ENCODE results near the gene MYLK2. TPM values are rescaled to one million over a fixed set of nuclear protein-coding genes. Genes with fewer than 3 reads are reported as not detected.

Gene MYLK2
- total and polyA plus RNA-seq, 10 of the 15 experiments (the other 5 are each of a cell fraction or from before 2014, with no cell fraction given): 0.04 to 0.67 (median 0.18) TPM; not detected in 1

- TF ChIP-seq STAT1 (conservative IDR thresholded peaks at IDR 0.05): no peak
Measured at GRCh38 chr20:31859266-31859997, 40.3 kb downstream of the MYLK2 start (continued).

DNA sequence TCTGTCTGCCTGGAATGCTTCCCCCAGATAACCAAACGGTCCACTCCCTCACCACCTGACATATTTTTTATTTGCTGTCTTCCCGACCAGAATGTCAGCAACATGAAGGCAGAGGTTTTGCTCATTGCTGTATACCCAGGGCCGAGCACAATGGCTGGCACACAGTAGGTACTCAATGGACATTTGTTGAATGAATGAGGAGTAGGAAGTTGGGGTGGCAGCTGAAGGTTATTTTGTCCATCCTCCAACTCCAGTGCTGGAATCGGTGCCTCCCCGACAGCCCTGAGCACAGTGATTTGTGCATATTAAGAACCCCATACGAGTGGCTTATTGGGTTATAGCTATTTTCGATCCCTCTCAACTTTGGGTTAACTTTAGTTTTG lies 40.8 kb downstream of the MYLK2 start:
- POLR2A ChIA-PET: interaction anchor here (0.7 to 1.4 kb wide), 4 partner anchors 10 to 91 kb away, joined by 3 to 6 read pairs (median 3); partner anchors contain the start of genes DUSP15, PDRG1 and TTLL9
- no peak for TF ChIP-seq FOXK2 (IDR thresholded peaks at IDR 0.05)
- TF ChIP-seq SMC3 (IDR thresholded peaks at IDR 0.05; ENCODE audit: borderline replicate concordance, low read length): no peak
- no peak for TF ChIP-seq SUPT20H (IDR thresholded peaks at IDR 0.05; ENCODE audit: borderline replicate concordance, control insufficient read depth, low read depth, low read length)
- no peak for TF ChIP-seq MLLT1 (IDR thresholded peaks at IDR 0.05)
- TF ChIP-seq HDGF (IDR thresholded peaks at IDR 0.05): no peak
- TF ChIP-seq JUNB (IDR thresholded peaks at IDR 0.05): no peak
- TF ChIP-seq LARP7 (IDR thresholded peaks at IDR 0.05): no peak
- no peak for TF ChIP-seq GATAD2B (conservative IDR thresholded peaks at IDR 0.05; ENCODE audit: low read depth)
- TF ChIP-seq KLF5 (IDR thresholded peaks at IDR 0.05; ENCODE audit: partially characterized antibody): no peak
- no peak for TF ChIP-seq MEF2B (IDR thresholded peaks at IDR 0.05; ENCODE audit: partially characterized antibody, poor library complexity, severe bottlenecking)
- no peak for TF ChIP-seq KAT2A (conservative IDR thresholded peaks at IDR 0.05; ENCODE audit: control insufficient read depth, low read depth, low read length)
- TF ChIP-seq NRF1 (conservative IDR thresholded peaks at IDR 0.05; ENCODE audit: low read depth, low read length): no peak
- no peak for TF ChIP-seq SREBF2 (IDR thresholded peaks at IDR 0.05; ENCODE audit: low read length)
- no peak for TF ChIP-seq WRNIP1 (IDR thresholded peaks at IDR 0.05; ENCODE audit: borderline replicate concordance, low read depth, low read length)
- no peak for TF ChIP-seq ZNF207 (IDR thresholded peaks at IDR 0.05; ENCODE audit: borderline replicate concordance)
- no peak overlapping the region for H2AFZ ChIP-seq (ENCODE audit: control insufficient read depth, low read depth, low read length)
- WGBS (ENCODE audit: insufficient coverage, insufficient replicate concordance, low lambda C conversion rate, missing lambda C conversion rate): 36% methylated on average over 7 of the region's 7 CpGs
- in situ Hi-C loops (cut with MboI) (loop anchor here (5.0 to 10.0 kb wide), 2 partner anchors 92 to 235 kb away; partner anchors contain the start of gene PDRG1), intact Hi-C loops (cut with micrococcal nuclease; ENCODE audit: unreplicated experiment) (no loop called here)
- no peaks in the 10 kb centered on the region for H3K79me2 ChIP-seq (ENCODE audit: control insufficient read depth, insufficient read depth, low read length)
- CTCF ChIA-PET: interaction anchor here (0.6 to 13.1 kb wide), 9 partner anchors 10 to 172 kb away, joined by 3 to 307 read pairs (median 3); partner anchors contain the start of gene PDRG1
- no TSS peak for BruUV-seq (replicated peaks)
- SMC1A ChIA-PET (ENCODE audit: uncharacterized antibody, unreplicated experiment): interaction anchor here (0.6 to 3.0 kb wide), 8 partner anchors 13 to 164 kb away, joined by 3 to 27 read pairs (median 4); partner anchors contain the start of gene PDRG1
- H3K36me3 ChIP-seq (ENCODE audit: control insufficient read depth in 2 of 2, insufficient read depth in 2 of 2, low read length in 1 of 2): no peaks in the 10 kb centered on the region
- no peak overlapping the region for H3K27ac ChIP-seq (ENCODE audit: control insufficient read depth, insufficient read depth)
- ATAC-seq: no peak
- FAIRE-seq: peak; percentile 70
- no peak for DNase-seq (ENCODE audit: low read depth, low spot score)
- H3K4me3 ChIP-seq: no peak overlapping the region
- H3K27me3 ChIP-seq (replicated peaks in 1 of 2; ENCODE audit: control insufficient read depth in 2 of 2, insufficient read depth in 2 of 2, low read length in 1 of 2): peaks cover 0 to 9% of the 10 kb centered on the region in 2 experiments; a peak in 1 of 4 replicates
- RAD21 ChIA-PET (ENCODE audit: unreplicated experiment): interaction anchor here (1.0 to 1.5 kb wide), 4 partner anchors 20 to 92 kb away, joined by 3 to 11 read pairs (median 4); partner anchors contain the start of gene PDRG1
- peaks cover 10% of the 10 kb centered on the region for H3K4me1 ChIP-seq (ENCODE audit: control insufficient read depth, insufficient read depth, low read length)
- H3K9me3 ChIP-seq (replicated peaks; ENCODE audit: control insufficient read depth, insufficient read depth, low read length): no peaks in the 10 kb centered on the region
- no peak overlapping the region for H3K9ac ChIP-seq (ENCODE audit: control insufficient read depth, insufficient read depth, low read length)
- H3K4me2 ChIP-seq (ENCODE audit: control insufficient read depth, insufficient read depth): no peak overlapping the region
- H4K20me1 ChIP-seq (ENCODE audit: control insufficient read depth, insufficient read depth): no peaks in the 10 kb centered on the region

Data from GM12878 (cell line).